ENCODE data around the gene FBXO45.
"Not testable (repeated sequence)": the region's sequence is repeated elsewhere in the genome, so short reads cannot be mapped to it uniquely, and the experiment has no call there.

DNA sequence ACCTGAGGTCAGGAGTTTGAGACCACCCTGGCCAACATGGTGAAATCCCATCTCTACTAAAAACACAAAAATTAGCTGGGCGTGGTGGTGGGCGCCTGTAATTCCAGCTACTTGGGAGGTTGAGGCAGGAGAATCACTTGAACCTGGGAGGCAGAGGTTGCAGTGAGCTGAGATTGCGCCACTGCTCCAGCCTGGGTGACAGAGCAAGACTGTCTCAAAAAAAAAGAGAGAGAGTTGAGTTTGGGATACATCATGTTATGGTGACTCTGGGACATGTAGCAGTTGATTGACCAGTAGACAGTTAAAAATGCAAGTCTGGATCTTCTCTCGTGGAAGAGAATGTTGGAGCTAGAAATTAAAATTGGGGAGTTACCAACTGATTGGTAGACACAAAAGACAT is 69.5 kb downstream of the FBXO45 start:
- TF ChIP-seq, protein P1, sequence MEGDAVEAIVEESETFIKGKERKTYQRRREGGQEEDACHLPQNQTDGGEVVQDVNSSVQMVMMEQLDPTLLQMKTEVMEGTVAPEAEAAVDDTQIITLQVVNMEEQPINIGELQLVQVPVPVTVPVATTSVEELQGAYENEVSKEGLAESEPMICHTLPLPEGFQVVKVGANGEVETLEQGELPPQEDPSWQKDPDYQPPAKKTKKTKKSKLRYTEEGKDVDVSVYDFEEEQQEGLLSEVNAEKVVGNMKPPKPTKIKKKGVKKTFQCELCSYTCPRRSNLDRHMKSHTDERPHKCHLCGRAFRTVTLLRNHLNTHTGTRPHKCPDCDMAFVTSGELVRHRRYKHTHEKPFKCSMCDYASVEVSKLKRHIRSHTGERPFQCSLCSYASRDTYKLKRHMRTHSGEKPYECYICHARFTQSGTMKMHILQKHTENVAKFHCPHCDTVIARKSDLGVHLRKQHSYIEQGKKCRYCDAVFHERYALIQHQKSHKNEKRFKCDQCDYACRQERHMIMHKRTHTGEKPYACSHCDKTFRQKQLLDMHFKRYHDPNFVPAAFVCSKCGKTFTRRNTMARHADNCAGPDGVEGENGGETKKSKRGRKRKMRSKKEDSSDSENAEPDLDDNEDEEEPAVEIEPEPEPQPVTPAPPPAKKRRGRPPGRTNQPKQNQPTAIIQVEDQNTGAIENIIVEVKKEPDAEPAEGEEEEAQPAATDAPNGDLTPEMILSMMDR (IDR thresholded peaks at IDR 0.05 in 4 of 5, conservative IDR thresholded peaks at IDR 0.05 in 1 of 5), result not testable (repeated sequence)
- TF ChIP-seq POLR2A (IDR thresholded peaks at IDR 0.05), result not testable (repeated sequence)

Data from gastrocnemius medialis (tissue), 4 donors.